HepG2 (cell line): ENCODE data around the gene PRMT5. TPM values are rescaled to one million over a fixed set of nuclear protein-coding genes. Genes with fewer than 3 reads are reported as not detected.

ENCODE experiments used
- FOXK1 ChIP-seq: sonication (generic); formaldehyde crosslinking; IDR thresholded peaks from 2 replicates; pipeline ENCODE4 v1.4.0; 2020; ENCODE audit warnings: low read depth, missing genetic modification reagents, borderline replicate concordance
- MTA1 ChIP-seq: sonication (generic); formaldehyde crosslinking; IDR thresholded peaks from 2 replicates; pipeline ENCODE4 v1.4.0; 2020; ENCODE audit warnings: missing genetic modification reagents, mild to moderate bottlenecking, borderline replicate concordance
- PAX8 ChIP-seq: sonication (generic); formaldehyde crosslinking; IDR thresholded peaks from 2 replicates; pipeline ENCODE4 v1.8.0; 2022; ENCODE audit warnings: mild to moderate bottlenecking, missing genetic modification reagents, borderline replicate concordance
- PRPF4 ChIP-seq: fragments of 200-400 bp; formaldehyde crosslinking; IDR thresholded peaks from 2 replicates; pipeline ENCODE4 v1.6.1; 2016; ENCODE audit warnings: low read length, low read depth; ENCODE audit not compliant: poor library complexity, severe bottlenecking
- STAG1 ChIP-seq: sonication (generic); formaldehyde crosslinking; IDR thresholded peaks from 2 replicates; pipeline ENCODE4 v1.4.0; 2020; ENCODE audit warnings: missing genetic modification reagents
- TCF7L2 ChIP-seq: IDR thresholded peaks from 2 replicates; pipeline ENCODE4 v1.6.1; 2011; ENCODE audit warnings: mild to moderate bottlenecking, low read depth, low read length, moderate library complexity
- ZMYM3 ChIP-seq: sonication (generic); formaldehyde crosslinking; IDR thresholded peaks from 2 replicates; pipeline ENCODE4 v1.5.1; 2020; ENCODE audit warnings: mild to moderate bottlenecking, missing genetic modification reagents
- ZNF136 ChIP-seq: sonication (generic); formaldehyde crosslinking; IDR thresholded peaks from 2 replicates; pipeline ENCODE4 v1.8.1; 2022; ENCODE audit warnings: low read depth, mild to moderate bottlenecking, moderate library complexity, missing genetic modification reagents
- ZNF260 ChIP-seq: sonication (generic); formaldehyde crosslinking; IDR thresholded peaks from 2 replicates; pipeline ENCODE4 v1.4.0; 2020; ENCODE audit warnings: missing genetic modification reagents, low read depth, mild to moderate bottlenecking, borderline replicate concordance
- ZNF430 ChIP-seq: sonication (generic); formaldehyde crosslinking; IDR thresholded peaks from 2 replicates; pipeline ENCODE4 v1.9.0; 2021; ENCODE audit warnings: mild to moderate bottlenecking, missing genetic modification reagents
- ZNF891 ChIP-seq: sonication (generic); formaldehyde crosslinking; IDR thresholded peaks from 2 replicates; pipeline ENCODE4 v1.5.0; 2020; ENCODE audit warnings: mild to moderate bottlenecking, missing genetic modification reagents
- polyA plus RNA-seq, 8 experiments: library from polyadenylated mRNA; depleted of rRNA in 3 of 8; stranded (reverse) in 7 of 8; unstranded in 1 of 8; fragments of >200 nt; fragmentation: Illumina TruSeq in 4 of 8; extraction: Trizol in 4 of 8; gene quantifications; 2 replicates each; pipeline versions ENCODE4 v1.2.1 to v1.2.3, GENCODE V29; 2011 to 2016; ENCODE audit warnings: low read depth in 4 of 8, missing spikeins in 1 of 8, mixed read lengths in 1 of 8; ENCODE audit not compliant: insufficient read depth in 1 of 8
- total RNA-seq, 5 experiments: library from RNA; depleted of rRNA; stranded (reverse); fragments of >200 nt; fragmentation: Illumina TruSeq; extraction: Trizol; gene quantifications; 2 replicates each; pipeline ENCODE4 v1.2.3, GENCODE V29; 2016; ENCODE audit warnings: low read depth in 1 of 5
- TF ChIP-seq, protein P1 (sequence below): sonication (generic); formaldehyde crosslinking; IDR thresholded peaks from 2 replicates; pipeline ENCODE4 v1.4.0; 2020; ENCODE audit warnings: missing genetic modification reagents
- TF ChIP-seq, protein P2 (sequence below): sonication (generic); formaldehyde crosslinking; IDR thresholded peaks from 2 replicates; pipeline ENCODE4 v1.5.0; 2020; ENCODE audit warnings: missing genetic modification reagents
- TF ChIP-seq, protein P3 (sequence below): sonication (generic); formaldehyde crosslinking; IDR thresholded peaks from 2 replicates; pipeline ENCODE4 v1.4.0; 2020; ENCODE audit warnings: mild to moderate bottlenecking, low read depth, missing genetic modification reagents

The PRMT5 gene
- total and polyA plus RNA-seq, 2 of the 13 experiments (the other 11 are each of a cell fraction or from before 2014, with no cell fraction given): 210 to 354 TPM

DNA sequence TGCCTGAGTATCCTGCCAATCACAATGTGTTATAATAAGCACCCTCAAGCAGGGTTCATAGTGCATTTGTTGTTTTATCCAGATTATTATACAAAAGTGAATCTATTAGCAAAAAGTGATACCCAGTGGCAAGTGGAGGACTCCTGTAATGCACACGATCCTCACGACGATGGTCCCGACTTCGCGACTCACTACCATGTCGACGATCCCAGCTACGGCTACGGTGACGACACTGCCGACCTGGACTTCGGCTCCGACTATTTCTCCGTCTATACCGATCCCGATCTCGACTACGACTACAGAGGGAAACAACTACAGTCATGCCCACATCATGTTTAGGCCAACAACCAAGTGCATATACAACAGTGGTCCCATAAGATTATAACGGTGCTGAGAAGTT lies 23.1 kb downstream of the PRMT5 start (continued):
- TF ChIP-seq MTA1 (CRISPR knock-in tag) (0 out of 2 replicates have a peak, but pooled peaks have one; percentile 53), FOXK1 (CRISPR knock-in tag) (no peak), PAX8 (CRISPR knock-in tag) (0 out of 2 replicates have a peak, but pooled peaks have one; percentile 63), ZNF260 (CRISPR knock-in tag) (no peak), TCF7L2 (no peak), ZNF136 (CRISPR knock-in tag) (no peak), ZMYM3 (CRISPR knock-in tag) (peak; percentile 6; the same call in 1 of the 2 replicates), STAG1 (no peak), ZNF430 (CRISPR knock-in tag) (no peak), PRPF4 (peak; percentile 19), ZNF891 (CRISPR knock-in tag) (no peak)
- TF ChIP-seq, protein P1, sequence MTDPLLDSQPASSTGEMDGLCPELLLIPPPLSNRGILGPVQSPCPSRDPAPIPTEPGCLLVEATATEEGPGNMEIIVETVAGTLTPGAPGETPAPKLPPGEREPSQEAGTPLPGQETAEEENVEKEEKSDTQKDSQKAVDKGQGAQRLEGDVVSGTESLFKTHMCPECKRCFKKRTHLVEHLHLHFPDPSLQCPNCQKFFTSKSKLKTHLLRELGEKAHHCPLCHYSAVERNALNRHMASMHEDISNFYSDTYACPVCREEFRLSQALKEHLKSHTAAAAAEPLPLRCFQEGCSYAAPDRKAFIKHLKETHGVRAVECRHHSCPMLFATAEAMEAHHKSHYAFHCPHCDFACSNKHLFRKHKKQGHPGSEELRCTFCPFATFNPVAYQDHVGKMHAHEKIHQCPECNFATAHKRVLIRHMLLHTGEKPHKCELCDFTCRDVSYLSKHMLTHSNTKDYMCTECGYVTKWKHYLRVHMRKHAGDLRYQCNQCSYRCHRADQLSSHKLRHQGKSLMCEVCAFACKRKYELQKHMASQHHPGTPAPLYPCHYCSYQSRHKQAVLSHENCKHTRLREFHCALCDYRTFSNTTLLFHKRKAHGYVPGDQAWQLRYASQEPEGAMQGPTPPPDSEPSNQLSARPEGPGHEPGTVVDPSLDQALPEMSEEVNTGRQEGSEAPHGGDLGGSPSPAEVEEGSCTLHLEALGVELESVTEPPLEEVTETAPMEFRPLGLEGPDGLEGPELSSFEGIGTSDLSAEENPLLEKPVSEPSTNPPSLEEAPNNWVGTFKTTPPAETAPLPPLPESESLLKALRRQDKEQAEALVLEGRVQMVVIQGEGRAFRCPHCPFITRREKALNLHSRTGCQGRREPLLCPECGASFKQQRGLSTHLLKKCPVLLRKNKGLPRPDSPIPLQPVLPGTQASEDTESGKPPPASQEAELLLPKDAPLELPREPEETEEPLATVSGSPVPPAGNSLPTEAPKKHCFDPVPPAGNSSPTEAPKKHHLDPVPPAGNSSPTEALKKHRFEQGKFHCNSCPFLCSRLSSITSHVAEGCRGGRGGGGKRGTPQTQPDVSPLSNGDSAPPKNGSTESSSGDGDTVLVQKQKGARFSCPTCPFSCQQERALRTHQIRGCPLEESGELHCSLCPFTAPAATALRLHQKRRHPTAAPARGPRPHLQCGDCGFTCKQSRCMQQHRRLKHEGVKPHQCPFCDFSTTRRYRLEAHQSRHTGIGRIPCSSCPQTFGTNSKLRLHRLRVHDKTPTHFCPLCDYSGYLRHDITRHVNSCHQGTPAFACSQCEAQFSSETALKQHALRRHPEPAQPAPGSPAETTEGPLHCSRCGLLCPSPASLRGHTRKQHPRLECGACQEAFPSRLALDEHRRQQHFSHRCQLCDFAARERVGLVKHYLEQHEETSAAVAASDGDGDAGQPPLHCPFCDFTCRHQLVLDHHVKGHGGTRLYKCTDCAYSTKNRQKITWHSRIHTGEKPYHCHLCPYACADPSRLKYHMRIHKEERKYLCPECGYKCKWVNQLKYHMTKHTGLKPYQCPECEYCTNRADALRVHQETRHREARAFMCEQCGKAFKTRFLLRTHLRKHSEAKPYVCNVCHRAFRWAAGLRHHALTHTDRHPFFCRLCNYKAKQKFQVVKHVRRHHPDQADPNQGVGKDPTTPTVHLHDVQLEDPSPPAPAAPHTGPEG (CRISPR knock-in tag): no peak
- TF ChIP-seq, protein P2, sequence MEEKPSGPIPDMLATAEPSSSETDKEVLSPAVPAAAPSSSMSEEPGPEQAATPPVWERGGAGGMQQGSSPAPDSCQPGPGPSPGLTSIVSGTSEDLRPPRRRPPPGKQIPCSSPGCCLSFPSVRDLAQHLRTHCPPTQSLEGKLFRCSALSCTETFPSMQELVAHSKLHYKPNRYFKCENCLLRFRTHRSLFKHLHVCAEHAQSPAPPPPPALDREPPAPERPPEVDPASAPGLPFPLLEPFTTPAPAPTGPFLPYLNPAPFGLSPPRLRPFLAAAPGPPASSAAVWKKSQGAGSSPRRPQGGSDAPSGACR (CRISPR knock-in tag): no peak
- TF ChIP-seq, protein P3, sequence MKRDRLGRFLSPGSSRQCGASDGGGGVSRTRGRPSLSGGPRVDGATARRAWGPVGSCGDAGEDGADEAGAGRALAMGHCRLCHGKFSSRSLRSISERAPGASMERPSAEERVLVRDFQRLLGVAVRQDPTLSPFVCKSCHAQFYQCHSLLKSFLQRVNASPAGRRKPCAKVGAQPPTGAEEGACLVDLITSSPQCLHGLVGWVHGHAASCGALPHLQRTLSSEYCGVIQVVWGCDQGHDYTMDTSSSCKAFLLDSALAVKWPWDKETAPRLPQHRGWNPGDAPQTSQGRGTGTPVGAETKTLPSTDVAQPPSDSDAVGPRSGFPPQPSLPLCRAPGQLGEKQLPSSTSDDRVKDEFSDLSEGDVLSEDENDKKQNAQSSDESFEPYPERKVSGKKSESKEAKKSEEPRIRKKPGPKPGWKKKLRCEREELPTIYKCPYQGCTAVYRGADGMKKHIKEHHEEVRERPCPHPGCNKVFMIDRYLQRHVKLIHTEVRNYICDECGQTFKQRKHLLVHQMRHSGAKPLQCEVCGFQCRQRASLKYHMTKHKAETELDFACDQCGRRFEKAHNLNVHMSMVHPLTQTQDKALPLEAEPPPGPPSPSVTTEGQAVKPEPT (CRISPR knock-in tag): 0 out of 2 replicates have a peak, but pooled peaks have one; percentile 37
